GM23338 (cell line): ENCODE measurements around the gene ITFG1. TPM values are rescaled to one million over a fixed set of nuclear protein-coding genes. Genes with fewer than 3 reads are reported as not detected.

Experiments
- ATAC-seq: fragments of 200-7000 bp; cut with Tn5 transposase; 3 replicates; pipeline ENCODE4 v1.9.1; 2020
- DNase-seq: peaks from one replicate; pipeline ENCODE4 v3.0.0-alpha.2; 2015; ENCODE audit warnings: low spot score
- H2AFZ ChIP-seq: fragments of 200-600 bp; sonication (generic); 2 replicates; pipeline ENCODE4 v1.8.0; 2016; ENCODE audit warnings: antibody characterized with exemption, mild to moderate bottlenecking, moderate library complexity
- H3F3A ChIP-seq: fragments of 200-600 bp; sonication (generic); replicated peaks from 2 replicates; pipeline ENCODE4 v1.8.0; 2017; ENCODE audit warnings: antibody characterized with exemption, mixed run types, low read depth
- H3K27ac ChIP-seq: fragments of 200-600 bp; sonication (generic); 2 replicates; pipeline ENCODE4 v1.6.1; 2016; ENCODE audit warnings: low read depth
- H3K27me3 ChIP-seq: fragments of 200-600 bp; sonication (generic); 2 replicates; pipeline ENCODE4 v1.8.0; 2016; ENCODE audit warnings: mild to moderate bottlenecking, mixed run types, moderate library complexity; ENCODE audit not compliant: insufficient read depth
- H3K36me3 ChIP-seq: fragments of 200-600 bp; sonication (generic); 2 replicates; pipeline ENCODE4 v1.8.0; 2016; ENCODE audit warnings: mild to moderate bottlenecking; ENCODE audit not compliant: insufficient read depth
- H3K4me1 ChIP-seq: fragments of 200-600 bp; sonication (generic); 2 replicates; pipeline ENCODE4 v1.8.0; 2016; ENCODE audit warnings: mild to moderate bottlenecking, moderate library complexity; ENCODE audit not compliant: insufficient read depth
- H3K4me2 ChIP-seq: fragments of 200-600 bp; sonication (generic); 2 replicates; pipeline ENCODE4 v1.7.1; 2017; ENCODE audit warnings: mixed run types
- H3K4me3 ChIP-seq: fragments of 200-600 bp; sonication (generic); 2 replicates; pipeline ENCODE4 v1.6.1; 2016; ENCODE audit warnings: mixed run types
- H3K79me2 ChIP-seq: fragments of 200-600 bp; sonication (generic); replicated peaks from 2 replicates; pipeline ENCODE4 v1.8.0; 2017; ENCODE audit warnings: mild to moderate bottlenecking; ENCODE audit not compliant: insufficient read depth
- H3K9me2 ChIP-seq: fragments of 200-600 bp; sonication (generic); 2 replicates; pipeline ENCODE4 v1.8.0; 2017; ENCODE audit not compliant: insufficient read depth
- H4K20me1 ChIP-seq: fragments of 200-600 bp; sonication (generic); replicated peaks from 2 replicates; pipeline ENCODE4 v1.8.0; 2017; ENCODE audit warnings: mild to moderate bottlenecking; ENCODE audit not compliant: insufficient read depth
- H3K27ac Mint-ChIP-seq: 2 replicates; pipeline ENCODE4 v1.8.0; 2020; ENCODE audit warnings: inconsistent platforms, mild to moderate bottlenecking, moderate library complexity, mixed read lengths
- H3K27me3 Mint-ChIP-seq: 3 replicates; pipeline ENCODE4 v1.8.0; 2022; ENCODE audit warnings: low read depth, mild to moderate bottlenecking, moderate library complexity, mixed read lengths, inconsistent platforms; ENCODE audit not compliant: insufficient read depth, poor library complexity
- H3K36me3 Mint-ChIP-seq: 3 replicates; pipeline ENCODE4 v1.8.0; 2021; ENCODE audit warnings: low read depth, mild to moderate bottlenecking, inconsistent platforms, moderate library complexity, mixed read lengths
- H3K4me1 Mint-ChIP-seq: 3 replicates; pipeline ENCODE4 v1.8.0; 2020; ENCODE audit warnings: mild to moderate bottlenecking, inconsistent platforms, mixed read lengths
- H3K4me3 Mint-ChIP-seq: 3 replicates; pipeline ENCODE4 v1.8.0; 2021; ENCODE audit warnings: moderate library complexity, mild to moderate bottlenecking, inconsistent platforms, mixed read lengths
- H3K9me3 Mint-ChIP-seq: 3 replicates; pipeline ENCODE4 v1.8.0; 2020; ENCODE audit warnings: moderate library complexity, mild to moderate bottlenecking, inconsistent platforms, mixed read lengths
- EZH2phosphoT487 ChIP-seq: fragments of 200-600 bp; sonication (generic); IDR thresholded peaks from one replicate; pipeline ENCODE4 v1.8.1; 2018; ENCODE audit warnings: antibody characterized with exemption; ENCODE audit not compliant: unreplicated experiment
- NANOG ChIP-seq: IDR thresholded peaks from 2 replicates; pipeline ENCODE4 v1.6.1; 2016; ENCODE audit warnings: antibody characterized with exemption, borderline replicate concordance
- POLR2AphosphoS5 ChIP-seq: IDR thresholded peaks from 2 replicates; pipeline ENCODE4 v1.6.1; 2016; ENCODE audit warnings: antibody characterized with exemption, low read depth
- ZNF114 ChIP-seq: fragments of 250-450 bp; sonication (Bioruptor Pico); IDR thresholded peaks from 2 replicates; pipeline ENCODE4 v1.5.0; 2020; ENCODE audit warnings: mild to moderate bottlenecking, moderate library complexity
- ZNF331 ChIP-seq: fragments of 250-450 bp; sonication (Bioruptor Pico); IDR thresholded peaks from 2 replicates; pipeline ENCODE4 v1.5.0; 2020; ENCODE audit warnings: low read depth, mild to moderate bottlenecking, moderate library complexity
- polyA plus RNA-seq: library from polyadenylated mRNA; unstranded; fragments of >200 nt; fragmentation: Nextera tagmentation; extraction: Ambion mirVana; gene quantifications from 2 replicates; pipeline ENCODE4 v1.2.1, GENCODE V29; 2016
- total RNA-seq: library from RNA; depleted of rRNA; stranded (reverse); fragments of >200 nt; shearing (Covaris generic); gene quantifications from 2 replicates; pipeline ENCODE4 v1.2.3, GENCODE V29; 2014
- TF ChIP-seq, protein P1 (sequence below), 2 experiments: fragments of 200-600 bp in 1 of 2; sonication (generic) in 1 of 2; conservative IDR thresholded peaks; 2 replicates each; pipeline versions ENCODE4 v1.5.1 to v1.6.1; 2016 to 2017; ENCODE audit warnings: antibody characterized with exemption in 2 of 2, low read depth in 2 of 2, mild to moderate bottlenecking in 2 of 2, moderate library complexity in 1 of 2

Gene ITFG1
- total and polyA plus RNA-seq, 2 experiments from 2014 or later, result 18.5 to 26.9 TPM

DNA sequence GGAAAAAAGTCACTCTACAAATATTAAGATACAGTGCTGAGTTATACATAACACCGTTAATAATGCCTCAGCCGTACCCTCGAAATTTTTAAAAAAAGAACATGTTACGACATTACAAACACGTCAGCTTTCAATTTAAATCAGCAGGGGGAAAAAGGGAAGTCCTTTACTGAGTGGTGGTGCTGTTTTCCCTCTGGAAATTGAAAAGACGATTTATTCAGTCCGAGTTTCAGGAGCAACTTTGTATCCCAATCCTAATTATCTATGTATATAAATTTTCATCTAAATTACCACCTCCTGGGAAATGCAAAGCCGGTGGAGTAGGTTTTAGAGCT lies 318.4 kb downstream of the ITFG1 start:
- Histone ChIP-seq H3K4me1 (peaks cover 8% of the 10 kb centered on the region; the same call in 1 of the 2 replicates), H3K4me3 (peak overlapping the region; percentile 67), H2AFZ (no peak overlapping the region; the same call in 1 of the 2 replicates), H3K36me3 (no peaks in the 10 kb centered on the region), H3K79me2 (peaks cover 33% of the 10 kb centered on the region), H3K4me2 (peak overlapping the region; percentile 75), H3K27me3 (peaks cover 33% of the 10 kb centered on the region), H4K20me1 (no peaks in the 10 kb centered on the region; the same call in 1 of the 2 replicates), H3F3A (no peaks in the 10 kb centered on the region; the same call in 1 of the 2 replicates), H3K9me2 (no peaks in the 10 kb centered on the region), H3K27ac (no peak overlapping the region)
- no peak for TF ChIP-seq ZNF114 (CRISPR knock-in tag)
- DNase-seq (no peak), ATAC-seq (no peak)
- H3K9me3 Mint-ChIP-seq, result no peaks in the 10 kb centered on the region; the same call in 2 of the 3 replicates
- peak overlapping the region; percentile 79 for H3K4me3 Mint-ChIP-seq
- peaks cover 22% of the 10 kb centered on the region; the same call in 2 of the 3 replicates for H3K4me1 Mint-ChIP-seq
- H3K36me3 Mint-ChIP-seq, result no peaks in the 10 kb centered on the region; the same call in 2 of the 3 replicates
- H3K27ac Mint-ChIP-seq, result no peak overlapping the region
- H3K27me3 Mint-ChIP-seq, result peaks cover 24% of the 10 kb centered on the region

DNA sequence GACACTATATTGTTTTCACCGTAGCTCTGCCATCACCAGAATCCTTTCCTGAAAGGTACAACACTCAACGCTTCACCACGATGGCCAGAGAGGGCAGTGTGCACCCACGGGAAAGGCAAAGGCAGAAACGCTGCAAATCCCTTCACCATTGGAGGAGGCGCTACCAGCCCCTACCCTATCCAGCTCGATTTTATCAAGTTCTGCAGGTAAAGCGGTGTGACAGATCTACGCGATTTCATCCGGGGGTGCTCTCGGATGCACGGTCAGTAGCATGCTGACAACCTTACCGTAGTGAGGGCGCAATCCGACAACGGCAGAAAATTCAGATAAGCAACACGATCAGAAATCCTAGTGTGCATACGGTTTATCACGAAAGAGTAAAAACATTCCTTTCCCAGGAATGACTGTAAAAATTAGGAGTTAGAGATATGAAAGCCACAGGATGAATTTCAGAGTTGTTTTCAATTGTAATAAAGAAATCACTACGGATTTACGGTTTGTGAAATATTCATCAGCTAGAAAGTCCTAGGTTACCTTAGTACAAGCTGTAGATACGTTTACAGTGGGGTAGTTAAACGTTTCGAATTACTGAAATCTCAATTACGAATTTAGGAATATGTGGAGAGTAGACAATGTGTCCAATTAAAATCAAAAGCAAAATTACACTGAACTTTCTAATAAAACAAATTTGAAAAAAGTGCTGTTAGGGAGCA lies 318.9 kb downstream of the ITFG1 start:
- H3K4me1 Mint-ChIP-seq, result peaks cover 22% of the 10 kb centered on the region; the same call in 2 of the 3 replicates
- Histone ChIP-seq H3K4me1 (peaks cover 8% of the 10 kb centered on the region; the same call in 1 of the 2 replicates), H3K27ac (no peak overlapping the region), H2AFZ (no peak overlapping the region), H3K4me2 (peak overlapping the region; percentile 75), H3K36me3 (no peaks in the 10 kb centered on the region), H3K27me3 (peaks cover 33% of the 10 kb centered on the region), H3F3A (no peaks in the 10 kb centered on the region; the same call in 1 of the 2 replicates), H3K9me2 (no peaks in the 10 kb centered on the region), H3K79me2 (peaks cover 38% of the 10 kb centered on the region), H3K4me3 (peak overlapping the region; percentile 67), H4K20me1 (no peaks in the 10 kb centered on the region; the same call in 1 of the 2 replicates)
- TF ChIP-seq, protein P1, sequence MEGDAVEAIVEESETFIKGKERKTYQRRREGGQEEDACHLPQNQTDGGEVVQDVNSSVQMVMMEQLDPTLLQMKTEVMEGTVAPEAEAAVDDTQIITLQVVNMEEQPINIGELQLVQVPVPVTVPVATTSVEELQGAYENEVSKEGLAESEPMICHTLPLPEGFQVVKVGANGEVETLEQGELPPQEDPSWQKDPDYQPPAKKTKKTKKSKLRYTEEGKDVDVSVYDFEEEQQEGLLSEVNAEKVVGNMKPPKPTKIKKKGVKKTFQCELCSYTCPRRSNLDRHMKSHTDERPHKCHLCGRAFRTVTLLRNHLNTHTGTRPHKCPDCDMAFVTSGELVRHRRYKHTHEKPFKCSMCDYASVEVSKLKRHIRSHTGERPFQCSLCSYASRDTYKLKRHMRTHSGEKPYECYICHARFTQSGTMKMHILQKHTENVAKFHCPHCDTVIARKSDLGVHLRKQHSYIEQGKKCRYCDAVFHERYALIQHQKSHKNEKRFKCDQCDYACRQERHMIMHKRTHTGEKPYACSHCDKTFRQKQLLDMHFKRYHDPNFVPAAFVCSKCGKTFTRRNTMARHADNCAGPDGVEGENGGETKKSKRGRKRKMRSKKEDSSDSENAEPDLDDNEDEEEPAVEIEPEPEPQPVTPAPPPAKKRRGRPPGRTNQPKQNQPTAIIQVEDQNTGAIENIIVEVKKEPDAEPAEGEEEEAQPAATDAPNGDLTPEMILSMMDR (conservative IDR thresholded peaks at IDR 0.05; ENCODE audit: low read depth in 2 of 2), result peak; percentile 90 to 98
- TF ChIP-seq POLR2AphosphoS5, result no peak
- TF ChIP-seq ZNF331 (CRISPR knock-in tag), result no peak
- no peak overlapping the region for H3K27ac Mint-ChIP-seq
- DNase-seq (peak; percentile 97), ATAC-seq (peak; percentile 70)
- H3K36me3 Mint-ChIP-seq, result no peaks in the 10 kb centered on the region; the same call in 2 of the 3 replicates
- H3K4me3 Mint-ChIP-seq, result peak overlapping the region; percentile 79
- H3K27me3 Mint-ChIP-seq, result peaks cover 24% of the 10 kb centered on the region
- H3K9me3 Mint-ChIP-seq, result no peaks in the 10 kb centered on the region; the same call in 2 of the 3 replicates

GRCh38 chr16:47140686-47141085 lies 320.2 kb downstream of the ITFG1 start:
- H3K27me3 Mint-ChIP-seq, result peaks cover 23% of the 10 kb centered on the region
- H2AFZ ChIP-seq, result no peak overlapping the region
- H3K9me2 ChIP-seq, result no peaks in the 10 kb centered on the region
- H3K27ac ChIP-seq, result no peak overlapping the region
- H3K36me3 Mint-ChIP-seq, result no peaks in the 10 kb centered on the region; the same call in 2 of the 3 replicates
- ATAC-seq (no peak), DNase-seq (no peak)
- peaks cover 22% of the 10 kb centered on the region; the same call in 2 of the 3 replicates for H3K4me1 Mint-ChIP-seq
- peaks cover 8% of the 10 kb centered on the region; the same call in 1 of the 2 replicates for H3K4me1 ChIP-seq
- no peak overlapping the region for H3K27ac Mint-ChIP-seq
- no peak overlapping the region for H3K4me3 Mint-ChIP-seq
- H3F3A ChIP-seq, result no peaks in the 10 kb centered on the region; the same call in 1 of the 2 replicates
- no peak overlapping the region for H3K4me2 ChIP-seq
- H3K36me3 ChIP-seq, result no peaks in the 10 kb centered on the region
- TF ChIP-seq EZH2phosphoT487 (no peak), NANOG (no peak), ZNF331 (CRISPR knock-in tag) (no peak), ZNF114 (CRISPR knock-in tag) (no peak)
- H3K79me2 ChIP-seq, result peaks cover 50% of the 10 kb centered on the region
- H3K9me3 Mint-ChIP-seq, result no peaks in the 10 kb centered on the region; the same call in 2 of the 3 replicates
- peaks cover 28% of the 10 kb centered on the region for H3K27me3 ChIP-seq
- H4K20me1 ChIP-seq, result no peaks in the 10 kb centered on the region; the same call in 1 of the 2 replicates
- H3K4me3 ChIP-seq, result no peak overlapping the region
